Renal cortical epithelial cell (primary cell): Measurements from ENCODE around the gene ANKRD40CL. TPM values are rescaled to one million over a fixed set of nuclear protein-coding genes. Genes with fewer than 3 reads are reported as not detected.

Experiments
- DNase-seq: peaks from one replicate; pipeline ENCODE4 v3.0.0-alpha.2; 2011; ENCODE audit warnings: low read depth
- total RNA-seq: library from RNA; depleted of rRNA; stranded (reverse); fragments of >200 nt; gene quantifications from 2 replicates; pipeline ENCODE4 v1.2.3, GENCODE V29; 2014

ANKRD40CL gene
- total RNA-seq, 1 donor from 2014 or later, result not detected

GRCh38 chr17:50715471-50715870 lies 51.8 kb downstream of the ANKRD40CL start:
- DNase-seq, result no peak

GRCh38 chr17:50712641-50713040 lies 54.7 kb downstream of the ANKRD40CL start:
- no peak for DNase-seq

Other genes with a start within 250 kb of the ANKRD40CL start
- 0.17 and 0.99 TPM in 2 replicates for gene EPN3, start 234.8 kb downstream of the ANKRD40CL start, total RNA-seq
- gene SPATA20, start 220.3 kb downstream of the ANKRD40CL start, total RNA-seq, result 59.3 and 62.7 TPM in 2 replicates
- 0.10 TPM in 1 of 2 replicates, not detected in the other for gene CACNA1G, start 206.8 kb downstream of the ANKRD40CL start, total RNA-seq
- gene ABCC3, start 132.6 kb downstream of the ANKRD40CL start, total RNA-seq, result 28.3 and 250 TPM in 2 replicates
- 25.1 and 36.3 TPM in 2 replicates for gene ANKRD40, start 59.6 kb downstream of the ANKRD40CL start, total RNA-seq
- gene LUC7L3, start 47.9 kb downstream of the ANKRD40CL start, total RNA-seq, result 11.5 and 41.9 TPM in 2 replicates
- gene WFIKKN2, start 68.1 kb upstream of the ANKRD40CL start, total RNA-seq, result not detected in 2 replicates
- gene TOB1, start 98.8 kb upstream of the ANKRD40CL start, total RNA-seq, result 8.5 and 19.5 TPM in 2 replicates